Cardiac fibroblast (primary cell): Measurements from ENCODE around the gene NKD2.

Experiments used
- DNase-seq, 2 donors: peaks; one replicate each; pipeline versions ENCODE4 v3.0.0 to v3.0.0-alpha.2; 2010; ENCODE audit warnings: low read depth in 2 of 2
- H3K4me3 ChIP-seq, 2 donors: replicated peaks in 1 of 2; 1 replicate in 1 of 2; 2 replicates in 1 of 2; pipeline ENCODE4 v1.5.1; 2011; ENCODE audit warnings: low read depth in 2 of 2, low read length in 2 of 2, mild to moderate bottlenecking in 2 of 2, moderate library complexity in 1 of 2
- CTCF ChIP-seq: IDR thresholded peaks from one replicate; pipeline ENCODE4 v1.5.1; 2011; ENCODE audit warnings: low read depth, mild to moderate bottlenecking, low read length, inconsistent platforms

Gene NKD2

GRCh38 chr5:1012313-1012841 lies 3.8 kb downstream of the NKD2 start:
- no peak for DNase-seq
- TF ChIP-seq CTCF, result no peak
- H3K4me3 ChIP-seq, result no peak overlapping the region

GRCh38 chr5:1012900-1013237 lies 4.3 kb downstream of the NKD2 start:
- DNase-seq, result no peak
- no peak for TF ChIP-seq CTCF
- no peak overlapping the region for H3K4me3 ChIP-seq

- TF ChIP-seq CTCF, result no peak
- DNase-seq, result no peak
- H3K4me3 ChIP-seq, result no peak overlapping the region
Measured at GRCh38 chr5:1013238-1013947, 4.8 kb downstream of the NKD2 start.

- DNase-seq, result no peak
- no peak overlapping the region for H3K4me3 ChIP-seq
- no peak for TF ChIP-seq CTCF
Measured at GRCh38 chr5:1013948-1014301, 5.3 kb downstream of the NKD2 start.

- DNase-seq, result no peak
- TF ChIP-seq CTCF, result no peak
Measured at GRCh38 chr5:1014346-1014745, 5.7 kb downstream of the NKD2 start.

GRCh38 chr5:1014781-1015221 lies 6.2 kb downstream of the NKD2 start:
- no peak for TF ChIP-seq CTCF
- H3K4me3 ChIP-seq, result no peak overlapping the region
- DNase-seq, result no peak

More at GRCh38 chr5:1014346-1014745, 5.7 kb downstream of the NKD2 start:
- no peak overlapping the region for H3K4me3 ChIP-seq

GRCh38 chr5:1015507-1015906 lies 6.9 kb downstream of the NKD2 start:
- DNase-seq, result no peak
- no peak overlapping the region for H3K4me3 ChIP-seq
- TF ChIP-seq CTCF, result no peak
